Measurements from ENCODE around the gene TUFT1. TPM values are rescaled to one million over a fixed set of nuclear protein-coding genes. Genes with fewer than 3 reads are reported as not detected.

The TUFT1 gene
- total and polyA plus RNA-seq, 2 of the 13 experiments (the other 11 are each of a cell fraction or from before 2014, with no cell fraction given) = 6.4 to 7.3 TPM

- TF ChIP-seq HNF4G (IDR thresholded peaks at IDR 0.05; ENCODE audit: borderline replicate concordance, low read depth, low read length) (peak; percentile 74), HNF4G (CRISPR knock-in tag; IDR thresholded peaks at IDR 0.05; ENCODE audit: borderline replicate concordance, low read depth) (peak; percentile 79; the same call in 1 of the 2 replicates), ZNF292 (CRISPR knock-in tag; IDR thresholded peaks at IDR 0.05; ENCODE audit: borderline replicate concordance, low read depth) (peak; percentile 35; the same call in 1 of the 2 replicates), HOXA3 (CRISPR knock-in tag; IDR thresholded peaks at IDR 0.05) (peak; percentile 60), ZNF577 (CRISPR knock-in tag; IDR thresholded peaks at IDR 0.05; ENCODE audit: borderline replicate concordance, low read depth) (no peak), MAZ (IDR thresholded peaks at IDR 0.05; ENCODE audit: borderline replicate concordance, low read depth, low read length) (no peak), MAZ (CRISPR knock-in tag; IDR thresholded peaks at IDR 0.05; ENCODE audit: low read depth) (no peak), MIER2 (CRISPR knock-in tag; IDR thresholded peaks at IDR 0.05) (0 out of 2 replicates have a peak, but pooled peaks have one; percentile 11), ZNF644 (CRISPR knock-in tag; IDR thresholded peaks at IDR 0.05; ENCODE audit: low read depth) (peak; percentile 46; the same call in 1 of the 2 replicates), NR2F6 (IDR thresholded peaks at IDR 0.05) (peak; percentile 61; the same call in 1 of the 2 replicates), NR2F6 (CRISPR knock-in tag; IDR thresholded peaks at IDR 0.05) (peak; percentile 85), BCL3 (CRISPR knock-in tag; IDR thresholded peaks at IDR 0.05) (peak; percentile 54), POLR2AphosphoS2 (IDR thresholded peaks at IDR 0.05; ENCODE audit: low read depth, low read length) (no peak), PLSCR1 (CRISPR knock-in tag; IDR thresholded peaks at IDR 0.05; ENCODE audit: borderline replicate concordance) (no peak), TBX2 (CRISPR knock-in tag; IDR thresholded peaks at IDR 0.05; ENCODE audit: borderline replicate concordance) (peak; percentile 77; the same call in 1 of the 2 replicates), KAT7 (CRISPR knock-in tag; IDR thresholded peaks at IDR 0.05; ENCODE audit: borderline replicate concordance) (0 out of 2 replicates have a peak, but pooled peaks have one; percentile 48), THAP11 (CRISPR knock-in tag; IDR thresholded peaks at IDR 0.05) (peak; percentile 69; the same call in 1 of the 2 replicates), ZKSCAN1 (IDR thresholded peaks at IDR 0.05; ENCODE audit: low read length) (no peak), TEAD3 (CRISPR knock-in tag; optimal IDR thresholded peaks at IDR 0.05; ENCODE audit: borderline replicate concordance) (peak; percentile 99), SIN3A (IDR thresholded peaks at IDR 0.05; ENCODE audit: borderline replicate concordance, low read depth, low read length) (peak; percentile 78; the same call in 1 of the 2 replicates), ZFP91 (CRISPR knock-in tag; IDR thresholded peaks at IDR 0.05; ENCODE audit: borderline replicate concordance) (peak; percentile 18; the same call in 1 of the 2 replicates), ZBTB10 (CRISPR knock-in tag; IDR thresholded peaks at IDR 0.05; ENCODE audit: borderline replicate concordance) (no peak), ZNF616 (CRISPR knock-in tag; IDR thresholded peaks at IDR 0.05; ENCODE audit: low read depth) (peak; percentile 64; the same call in 1 of the 2 replicates)
Observed at GRCh38 chr1:151547119-151547899, 7.2 kb downstream of the TUFT1 start (continued).
